Occipital lobe (tissue), 2 donors: ENCODE data around the gene MRPL45. TPM values are rescaled to one million over a fixed set of nuclear protein-coding genes. Genes with fewer than 3 reads are reported as not detected.

Experiments
- DNase-seq: peaks from one replicate; lab custom pipeline; 2025; lab: John Stamatoyannopoulos, UW
- total RNA-seq: library from RNA; depleted of rRNA; stranded (reverse); fragments of >200 nt; gene quantifications from one replicate; pipeline ENCODE4 v1.2.3, GENCODE V29; 2014

Gene MRPL45
- total RNA-seq, 1 donor from 2014 or later: 33.8 TPM

DNA sequence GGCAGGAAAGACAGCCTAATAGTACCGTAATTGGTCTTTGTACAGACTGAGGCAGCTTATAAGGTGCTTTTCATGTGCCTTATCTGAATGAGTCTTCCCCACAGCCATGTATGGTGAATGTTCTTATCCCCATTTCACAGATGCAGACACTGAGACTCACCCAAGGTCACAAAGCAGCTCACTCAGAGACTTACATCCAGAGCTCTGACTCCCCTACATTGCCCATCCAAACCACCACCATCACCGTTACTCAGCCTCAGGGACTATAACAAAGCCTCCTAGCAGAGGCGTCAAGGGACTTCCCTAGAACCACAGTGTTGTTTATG lies 47.4 kb downstream of the MRPL45 start:
- no peak for DNase-seq

DNA sequence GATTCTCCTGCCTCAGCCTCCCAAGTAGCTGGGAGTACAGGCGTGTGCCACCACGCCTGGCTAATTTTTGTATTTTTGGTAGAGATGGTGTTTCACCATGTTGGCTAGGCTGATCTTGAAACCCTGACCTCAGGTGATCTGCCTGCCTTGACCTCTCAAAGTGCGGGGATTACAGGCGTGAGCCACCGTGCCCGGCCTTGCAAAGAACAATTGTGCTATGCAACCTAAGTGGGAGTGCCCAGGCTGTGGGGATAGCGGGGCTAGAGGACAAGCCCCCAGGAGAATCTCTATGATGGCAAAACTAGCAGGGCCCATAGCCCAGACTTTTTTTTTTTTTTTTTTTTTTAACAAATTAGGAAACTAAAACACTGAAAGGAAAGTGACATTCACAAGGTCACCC lies 48.8 kb downstream of the MRPL45 start:
- no peak for DNase-seq

DNA sequence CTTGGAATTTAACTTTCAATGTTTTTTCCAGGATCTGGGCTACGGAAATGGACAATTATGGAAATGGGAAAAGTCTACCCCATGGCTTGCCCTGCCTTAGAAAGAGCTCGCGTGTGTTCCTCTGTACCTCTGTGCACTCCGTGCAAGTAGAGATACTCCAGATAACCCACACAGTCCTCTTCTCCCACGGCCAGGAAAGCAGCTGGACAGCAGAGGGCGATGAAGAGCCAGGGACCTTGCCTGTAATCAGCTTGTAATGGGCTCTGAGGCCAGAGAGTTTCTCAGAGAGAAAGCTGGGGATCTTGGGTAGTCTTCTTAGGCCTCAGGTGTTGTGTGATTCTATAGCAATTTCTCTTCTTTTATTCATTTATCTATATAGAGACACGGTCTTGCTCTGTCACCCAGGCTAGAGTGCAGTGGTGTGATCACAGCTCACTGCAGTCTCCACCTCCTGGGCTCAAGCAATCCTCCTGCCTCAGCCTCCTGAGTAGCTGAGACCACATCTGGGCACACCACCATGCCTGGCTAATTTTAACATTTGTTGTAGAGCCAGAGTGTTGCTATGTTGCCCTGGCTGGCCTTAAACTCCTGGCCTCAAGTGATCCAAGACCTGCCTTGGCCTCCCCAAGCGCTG lies 52.2 kb downstream of the MRPL45 start:
- peak; percentile 84 for DNase-seq

DNA sequence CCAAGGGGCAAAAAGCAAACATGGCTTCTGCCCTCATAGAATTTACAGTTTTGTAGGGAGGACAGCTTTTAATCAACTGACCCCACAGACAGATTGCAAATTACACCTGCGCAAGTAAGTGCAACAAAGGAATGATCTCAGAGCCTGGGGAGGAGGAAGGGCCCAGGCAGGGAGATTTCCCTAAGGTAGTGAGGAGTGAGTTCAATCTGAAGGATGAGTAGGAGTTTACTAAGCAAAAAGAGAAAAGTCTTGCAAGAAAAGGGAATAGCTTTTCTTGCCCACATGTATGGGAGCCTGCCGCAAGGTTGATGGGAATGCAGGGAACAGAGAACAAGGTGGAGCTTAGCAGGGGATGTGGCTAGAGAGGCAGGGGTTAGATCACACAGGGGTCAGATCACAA lies 53.1 kb downstream of the MRPL45 start:
- DNase-seq: no peak

DNA sequence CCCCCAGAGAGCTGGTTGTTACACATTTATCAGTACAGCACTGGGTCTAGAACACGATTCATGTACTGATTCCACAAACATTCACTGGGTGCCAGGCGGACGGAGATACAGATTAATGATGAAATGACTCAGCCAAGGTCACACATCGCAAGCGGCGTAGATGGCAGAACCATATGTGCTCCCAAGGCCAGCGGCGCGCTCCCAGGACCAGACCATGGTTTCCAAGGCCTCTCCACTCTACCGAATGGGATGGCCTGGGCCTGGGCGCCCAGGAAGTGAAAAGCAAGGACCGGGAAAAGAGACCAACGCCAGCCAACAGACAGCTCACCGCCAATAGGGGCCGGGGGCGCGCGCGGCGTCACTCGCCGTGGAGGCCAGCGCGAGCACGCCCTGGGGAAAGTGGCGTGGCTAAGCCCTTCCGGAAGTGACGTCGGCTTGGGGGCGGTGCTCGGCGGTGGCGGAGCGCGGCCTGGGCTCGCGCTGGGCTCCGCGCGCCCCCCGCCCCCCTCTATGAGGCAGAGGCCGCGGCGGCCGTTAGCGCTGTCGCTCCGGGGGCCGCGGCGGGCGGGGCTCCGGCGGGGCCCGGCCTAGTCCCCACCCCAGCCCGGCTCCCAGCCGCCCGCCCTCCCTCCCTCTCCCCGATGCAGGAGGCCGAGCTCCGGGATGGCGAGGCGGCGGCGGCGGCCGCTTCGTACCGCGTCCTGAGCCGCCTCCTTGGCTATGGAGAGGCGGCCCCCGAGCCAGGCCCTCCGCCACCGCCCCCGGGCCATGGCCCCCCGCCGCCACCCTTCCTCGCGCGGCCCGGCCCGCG lies 54.6 kb downstream of the MRPL45 start, which contains the start of gene SOCS7:
TSS of gene SOCS7 (plus strand) at position 433 of the 811 bp plus-strand sequence. CDS start at position 642, 209 bp downstream.
- peak; percentile 88 for DNase-seq

DNA sequence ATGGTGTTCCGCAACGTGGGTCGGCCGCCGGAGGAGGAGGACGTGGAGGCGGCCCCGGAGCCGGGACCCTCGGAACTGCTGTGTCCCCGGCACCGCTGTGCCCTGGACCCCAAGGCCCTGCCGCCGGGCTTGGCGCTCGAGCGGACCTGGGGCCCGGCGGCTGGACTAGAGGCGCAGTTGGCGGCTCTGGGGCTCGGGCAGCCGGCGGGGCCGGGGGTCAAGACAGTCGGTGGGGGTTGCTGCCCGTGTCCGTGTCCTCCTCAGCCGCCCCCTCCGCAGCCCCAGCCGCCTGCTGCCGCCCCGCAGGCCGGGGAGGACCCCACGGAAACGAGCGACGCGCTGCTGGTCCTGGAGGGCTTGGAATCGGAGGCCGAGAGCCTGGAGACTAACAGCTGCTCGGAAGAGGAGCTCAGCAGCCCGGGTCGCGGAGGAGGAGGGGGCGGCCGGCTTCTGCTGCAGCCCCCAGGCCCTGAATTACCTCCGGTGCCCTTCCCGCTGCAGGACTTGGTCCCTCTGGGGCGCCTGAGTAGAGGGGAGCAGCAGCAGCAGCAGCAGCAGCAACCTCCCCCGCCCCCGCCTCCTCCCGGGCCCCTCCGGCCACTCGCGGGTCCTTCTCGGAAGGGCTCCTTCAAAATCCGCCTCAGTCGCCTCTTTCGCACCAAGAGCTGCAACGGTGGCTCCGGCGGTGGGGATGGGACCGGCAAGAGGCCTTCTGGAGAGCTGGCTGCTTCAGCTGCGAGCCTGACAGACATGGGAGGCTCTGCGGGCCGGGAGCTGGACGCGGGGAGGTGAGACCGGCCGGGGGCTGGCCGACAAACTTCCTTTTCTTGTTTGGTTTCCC lies 55.5 kb downstream of the MRPL45 start:
- DNase-seq: no peak

DNA sequence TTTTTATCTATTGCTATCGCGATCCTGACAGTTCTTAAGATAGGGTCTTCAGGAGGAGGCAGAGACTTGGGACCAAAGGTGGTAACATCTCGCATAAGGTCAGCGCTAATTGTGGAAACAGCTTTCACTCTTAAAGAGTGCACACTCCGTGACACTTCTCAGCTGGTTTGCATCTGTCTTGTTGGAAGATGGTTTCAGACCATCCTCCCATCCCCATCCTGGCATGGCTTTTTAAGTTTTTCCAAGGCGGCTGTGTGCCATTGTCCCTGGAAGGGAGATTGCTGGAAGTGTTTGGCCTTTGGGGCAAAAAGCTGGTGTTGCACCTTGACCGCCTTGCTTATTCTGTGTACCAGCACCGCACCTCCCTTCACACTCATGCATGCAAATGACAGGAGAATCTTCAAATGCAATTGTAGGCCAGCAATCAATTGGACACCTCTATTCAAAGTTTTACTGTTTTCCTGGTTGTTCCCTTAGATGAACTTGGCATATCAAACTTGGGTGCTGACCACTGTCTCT lies 56.2 kb downstream of the MRPL45 start:
- no peak for DNase-seq

DNA sequence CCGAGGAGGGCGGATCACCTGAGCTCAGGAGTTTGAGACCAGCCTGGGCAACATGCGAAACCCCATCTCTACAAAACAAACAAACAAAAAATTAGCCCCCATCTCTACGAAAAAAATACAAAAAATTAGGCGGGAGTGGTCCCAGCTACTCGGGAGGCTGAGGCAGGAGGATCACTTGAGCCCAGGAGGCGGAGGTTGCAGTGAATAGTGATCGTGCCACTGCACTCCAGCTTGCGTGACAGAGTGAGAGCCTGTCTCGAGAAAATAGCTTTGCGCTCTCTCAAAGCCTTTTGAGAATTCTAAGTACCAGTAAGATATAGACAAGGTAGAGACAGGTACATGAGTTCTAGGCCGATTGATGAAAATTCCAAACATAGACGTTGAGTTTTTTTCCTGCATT lies 56.7 kb downstream of the MRPL45 start:
- DNase-seq: no peak

DNA sequence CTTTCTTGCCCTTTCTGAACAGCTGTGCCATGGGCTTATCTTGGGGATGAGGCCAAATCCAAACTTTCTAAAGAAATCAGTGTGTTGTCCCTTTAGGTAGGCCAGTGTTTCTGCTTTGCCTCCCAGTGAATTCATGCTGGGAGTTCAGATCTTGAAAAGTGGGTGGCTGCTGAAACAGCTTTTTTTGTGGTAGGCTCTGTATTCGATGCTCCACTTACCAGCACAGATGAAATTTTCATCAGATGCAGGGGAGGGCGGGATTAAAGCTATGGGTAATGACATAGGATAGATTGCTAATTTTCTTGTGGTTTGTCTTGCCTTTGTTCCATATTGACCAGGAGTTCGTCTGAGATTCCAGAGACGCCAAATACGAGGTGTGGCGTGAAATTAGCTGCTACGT lies 57.5 kb downstream of the MRPL45 start:
- DNase-seq: no peak

DNA sequence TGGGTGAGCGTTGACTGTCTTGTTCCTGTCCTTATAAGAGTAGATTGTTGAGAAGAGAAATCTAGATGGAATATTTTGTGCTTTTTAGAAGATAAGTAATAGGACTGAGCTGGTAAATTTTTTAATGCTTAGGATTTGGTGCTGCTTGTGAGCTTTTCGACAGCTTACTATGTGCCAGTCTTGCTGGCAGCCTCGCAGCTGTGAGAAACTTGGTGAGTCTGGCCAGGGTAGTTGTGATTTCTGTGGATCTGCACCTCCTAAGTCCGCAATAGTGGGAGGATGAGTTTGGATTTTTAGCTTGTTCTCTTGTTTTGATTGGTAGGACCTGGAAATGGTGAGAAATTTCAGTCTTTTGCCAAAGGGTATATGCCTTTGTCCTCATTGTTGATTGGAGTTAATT lies 58.3 kb downstream of the MRPL45 start:
- DNase-seq: no peak

DNA sequence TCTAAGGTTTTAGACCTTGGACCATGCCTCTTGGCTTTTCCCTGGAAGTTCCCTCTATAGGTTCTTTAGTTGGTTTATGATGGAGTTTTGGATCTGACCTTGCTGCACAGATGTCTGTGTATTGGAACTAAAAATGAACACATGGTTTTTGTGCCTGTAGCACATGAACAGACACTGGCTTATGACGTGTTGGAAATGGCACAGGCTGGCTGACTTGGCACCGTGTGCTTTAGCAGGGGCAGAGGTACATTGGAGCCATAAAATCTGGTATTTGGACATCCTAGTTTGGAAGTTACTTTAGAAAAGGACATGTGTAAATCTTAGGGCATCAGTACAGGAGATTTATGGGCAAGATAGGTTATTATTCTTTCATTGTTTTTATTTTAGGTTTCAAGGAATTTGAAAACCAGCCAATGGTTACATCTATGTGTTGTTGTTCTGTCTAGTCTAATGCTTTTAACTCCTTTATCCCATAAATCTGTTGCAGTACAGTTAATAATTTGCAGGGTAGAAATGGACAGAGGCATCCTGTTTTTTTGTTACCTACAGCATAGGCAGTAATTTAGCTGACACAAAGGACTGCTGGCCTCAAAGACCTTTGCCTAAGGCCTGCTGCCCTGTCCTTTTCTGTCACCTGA lies 60.6 kb downstream of the MRPL45 start:
- DNase-seq: no peak

DNA sequence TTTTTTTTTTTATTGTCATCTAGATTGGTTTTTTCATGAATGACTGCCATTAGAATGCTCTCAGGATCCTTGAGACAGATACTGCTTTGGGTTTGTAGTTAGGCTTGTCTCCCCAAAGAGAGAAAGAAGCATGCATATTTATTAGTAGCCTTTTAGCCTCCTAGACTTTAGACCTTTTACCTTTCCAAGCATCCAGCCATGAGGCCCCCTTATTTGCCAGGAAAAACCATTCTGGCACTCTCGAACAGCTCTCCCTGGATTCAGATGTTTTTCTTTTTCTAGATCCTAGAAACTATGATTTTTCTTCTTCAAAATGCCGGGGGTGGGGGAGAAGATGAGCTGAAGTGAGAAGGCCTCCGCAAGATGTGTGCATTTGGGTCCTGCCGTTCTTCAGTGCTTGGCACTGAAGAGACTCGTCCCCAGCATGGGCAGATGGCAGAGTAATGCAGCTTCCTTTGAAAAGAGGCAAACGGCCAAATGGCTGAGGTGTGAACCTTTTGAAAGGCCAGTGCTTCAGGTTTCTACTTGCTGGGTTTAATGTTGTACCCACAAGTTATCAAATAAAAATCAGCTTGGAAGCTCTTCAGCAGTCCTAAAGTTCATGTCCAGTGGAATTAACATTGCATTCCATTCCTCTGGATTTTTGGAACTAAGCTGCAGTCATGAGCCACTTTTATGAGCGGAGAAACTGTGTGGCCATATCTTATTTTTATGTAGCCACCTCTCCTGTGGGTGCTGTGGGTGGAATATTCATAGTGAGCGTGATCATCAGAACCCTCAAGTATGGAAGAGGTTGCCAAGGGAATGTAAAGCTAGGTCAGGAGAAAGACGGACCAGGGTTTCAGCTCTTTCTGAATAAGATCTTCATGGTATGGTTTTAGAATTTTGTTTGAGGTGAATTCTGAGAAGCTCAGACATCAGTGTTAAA lies 61.9 kb downstream of the MRPL45 start:
- no peak for DNase-seq

DNA sequence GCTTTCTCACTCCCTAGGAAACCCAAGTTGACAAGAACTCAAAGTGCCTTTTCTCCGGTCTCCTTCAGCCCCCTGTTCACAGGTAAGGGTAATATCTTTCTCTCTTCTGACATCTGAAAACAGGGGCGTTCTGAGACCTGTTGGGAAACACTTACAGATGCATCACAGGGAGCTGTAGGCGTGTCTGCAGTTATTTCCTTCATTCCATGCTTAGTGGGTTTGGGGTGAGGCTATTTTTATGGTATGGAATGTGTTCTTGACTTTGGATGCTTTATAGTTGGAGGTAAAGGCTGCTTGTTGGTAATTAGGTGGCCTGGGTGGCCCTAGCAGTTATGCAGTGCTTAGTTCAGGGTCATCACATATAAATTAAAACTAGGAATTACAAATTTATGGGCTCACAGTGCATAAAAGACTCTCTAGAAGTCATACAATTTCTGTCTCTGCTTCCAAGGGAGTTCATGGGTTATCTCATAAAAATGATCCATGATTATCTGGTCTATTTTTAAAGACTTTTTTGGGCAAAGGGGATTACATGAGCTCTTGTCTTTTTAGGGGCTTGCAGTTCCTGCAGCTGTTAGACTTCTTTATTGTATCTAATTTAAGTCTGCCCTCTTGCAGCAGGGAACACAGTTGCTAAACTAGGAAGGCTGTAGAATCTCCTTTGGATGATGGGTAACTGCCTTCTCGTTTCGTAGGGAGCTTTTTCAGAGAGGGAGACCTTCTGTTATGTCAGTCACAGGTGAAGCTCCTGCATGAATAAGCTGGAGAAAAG lies 64.9 kb downstream of the MRPL45 start:
- DNase-seq: no peak

DNA sequence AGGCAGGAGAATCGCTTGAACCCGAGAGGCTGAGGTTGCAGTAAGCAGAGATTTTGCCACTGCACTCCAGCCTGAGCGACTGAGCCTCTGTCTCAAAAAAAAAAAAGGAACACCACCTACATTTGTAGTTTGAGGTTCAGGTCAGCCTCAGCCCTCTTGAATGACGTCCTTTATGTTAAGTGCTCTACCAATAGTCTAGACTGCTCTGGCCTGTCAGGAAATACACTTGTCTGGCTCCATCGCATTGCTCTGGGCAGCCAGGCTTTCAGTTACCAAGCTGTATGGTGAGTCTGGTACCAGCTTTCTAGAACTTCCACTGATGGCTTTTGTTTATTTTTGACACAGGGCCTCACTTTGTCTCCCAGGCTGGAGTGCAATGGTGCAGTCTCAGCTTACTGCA lies 66.0 kb downstream of the MRPL45 start:
- no peak for DNase-seq

DNA sequence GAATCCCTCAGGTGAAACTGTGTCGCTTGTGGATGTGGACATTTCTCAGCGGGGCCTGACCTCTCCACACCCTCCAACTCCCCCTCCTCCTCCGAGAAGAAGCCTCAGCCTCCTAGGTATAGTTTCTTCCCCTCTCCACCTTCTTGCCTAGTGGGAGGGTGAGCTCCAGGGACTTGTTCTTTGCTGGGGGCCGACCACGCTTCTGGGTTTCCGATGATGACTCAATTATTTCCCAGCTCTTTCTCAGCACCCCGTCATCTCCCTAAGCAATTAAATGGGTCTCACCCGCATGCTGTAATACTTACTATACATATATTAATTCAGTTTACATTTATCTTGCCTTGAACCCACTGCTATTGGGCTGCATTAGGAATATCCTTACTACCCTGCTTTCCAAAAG lies 67.8 kb downstream of the MRPL45 start:
- DNase-seq: no peak

DNA sequence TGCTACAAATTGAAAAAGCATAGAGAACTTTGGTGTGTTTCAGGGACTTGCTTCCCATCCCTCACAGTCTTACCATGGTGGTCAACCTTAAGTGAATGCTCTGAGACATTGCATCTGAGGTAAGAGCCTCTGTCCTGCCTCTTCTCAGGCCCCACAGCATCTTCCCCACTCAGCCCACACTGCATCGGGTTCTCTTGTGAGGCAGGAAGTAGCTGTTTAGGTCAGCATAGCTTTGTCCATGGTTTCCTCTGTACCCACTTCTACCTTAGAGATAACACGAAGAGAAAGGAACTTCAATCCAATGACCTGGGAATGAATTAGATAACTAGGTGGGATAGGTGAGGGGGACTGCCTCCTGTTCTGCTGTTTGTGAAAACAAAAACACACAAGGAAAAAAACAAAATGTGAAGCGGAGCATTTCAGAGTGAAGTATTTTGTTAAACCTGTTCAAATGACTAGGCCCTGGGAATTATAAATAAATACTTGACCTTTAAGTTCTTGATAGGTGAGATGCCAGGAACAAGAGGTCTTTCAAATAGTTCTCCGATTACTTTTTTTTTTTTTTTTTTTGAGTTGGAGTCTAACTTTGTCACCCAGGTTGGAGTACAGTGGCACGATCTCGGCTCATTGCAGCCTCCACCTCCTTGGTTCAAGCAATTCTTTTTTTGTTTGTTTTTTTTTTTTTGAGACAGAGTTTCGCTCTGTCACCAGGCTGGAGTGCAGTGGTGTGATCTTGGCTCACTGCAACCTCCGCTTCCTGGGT lies 72.3 kb downstream of the MRPL45 start:
- DNase-seq: no peak
